ENCODE measurements around the gene CDC6.

Gene CDC6

GRCh38 chr17:40295488-40296436, 8.1 kb downstream of the CDC6 start:
- no peak for TF ChIP-seq ZNF561 (tag by site-specific recombination; IDR thresholded peaks at IDR 0.05; ENCODE audit: borderline replicate concordance)
- TF ChIP-seq ZNF19 (tag by site-specific recombination; IDR thresholded peaks at IDR 0.05; ENCODE audit: low read depth) = no peak
- TF ChIP-seq ZNF169 (tag by site-specific recombination; IDR thresholded peaks at IDR 0.05) = no peak
- TF ChIP-seq ZIC2 (tag by site-specific recombination; IDR thresholded peaks at IDR 0.05) = peak; percentile 100
- TF ChIP-seq ZNF792 (tag by site-specific recombination; IDR thresholded peaks at IDR 0.05) = no peak
- TF ChIP-seq ZNF423 (tag by site-specific recombination; IDR thresholded peaks at IDR 0.05) = peak; percentile 72; the same call in 1 of the 2 replicates
- TF ChIP-seq WT1 (tag by site-specific recombination; IDR thresholded peaks at IDR 0.05) = peak; percentile 71
- TF ChIP-seq ZNF600 (tag by site-specific recombination; IDR thresholded peaks at IDR 0.05) = 0 out of 2 replicates have a peak, but pooled peaks have one; percentile 11
- TF ChIP-seq FEZF1 (tag by site-specific recombination; IDR thresholded peaks at IDR 0.05) = peak; percentile 25; the same call in 1 of the 2 replicates
- TF ChIP-seq ZNF664 (tag by site-specific recombination; IDR thresholded peaks at IDR 0.05) = no peak
- TF ChIP-seq, protein P1, sequence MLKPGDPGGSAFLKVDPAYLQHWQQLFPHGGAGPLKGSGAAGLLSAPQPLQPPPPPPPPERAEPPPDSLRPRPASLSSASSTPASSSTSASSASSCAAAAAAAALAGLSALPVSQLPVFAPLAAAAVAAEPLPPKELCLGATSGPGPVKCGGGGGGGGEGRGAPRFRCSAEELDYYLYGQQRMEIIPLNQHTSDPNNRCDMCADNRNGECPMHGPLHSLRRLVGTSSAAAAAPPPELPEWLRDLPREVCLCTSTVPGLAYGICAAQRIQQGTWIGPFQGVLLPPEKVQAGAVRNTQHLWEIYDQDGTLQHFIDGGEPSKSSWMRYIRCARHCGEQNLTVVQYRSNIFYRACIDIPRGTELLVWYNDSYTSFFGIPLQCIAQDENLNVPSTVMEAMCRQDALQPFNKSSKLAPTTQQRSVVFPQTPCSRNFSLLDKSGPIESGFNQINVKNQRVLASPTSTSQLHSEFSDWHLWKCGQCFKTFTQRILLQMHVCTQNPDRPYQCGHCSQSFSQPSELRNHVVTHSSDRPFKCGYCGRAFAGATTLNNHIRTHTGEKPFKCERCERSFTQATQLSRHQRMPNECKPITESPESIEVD (tag by site-specific recombination; IDR thresholded peaks at IDR 0.05) = peak; percentile 57
- TF ChIP-seq ZSCAN23 (tag by site-specific recombination; IDR thresholded peaks at IDR 0.05) = no peak
- no peak for TF ChIP-seq ZNF398 (tag by site-specific recombination; IDR thresholded peaks at IDR 0.05)
- 0 out of 2 replicates have a peak, but pooled peaks have one; percentile 25 for TF ChIP-seq SP7 (tag by site-specific recombination; IDR thresholded peaks at IDR 0.05)
- TF ChIP-seq ZSCAN18 (tag by site-specific recombination; IDR thresholded peaks at IDR 0.05) = no peak
- POLR2A ChIA-PET = interaction anchor here (0.7 to 1.2 kb wide), 2 partner anchors 8 to 86 kb away, joined by 3 read pairs; no protein-coding TSS in a partner anchor
- Histone ChIP-seq H3K9me3 (ENCODE audit: control insufficient read depth, insufficient read depth, low read depth, low read length) (no peaks in the 10 kb centered on the region), H3K4me3 (ENCODE audit: low read depth, low read length) (no peak overlapping the region), H3K36me3 (ENCODE audit: control insufficient read depth in 2 of 2, insufficient read depth in 1 of 2, low read length in 2 of 2) (peaks cover 94 to 97% of the 10 kb centered on the region in 2 experiments), H3K27ac (ENCODE audit: extremely low read depth, low read depth, low read length) (no peak overlapping the region), H3K4me1 (ENCODE audit: control insufficient read depth, insufficient read depth, low read length) (no peaks in the 10 kb centered on the region)
- CTCF ChIA-PET = interaction anchor here (0.7 to 6.7 kb wide), 13 partner anchors 9 to 264 kb away, joined by 3 to 55 read pairs (median 4); partner anchors contain the start of gene WIPF2

- Histone ChIP-seq H3K9me3 (ENCODE audit: control insufficient read depth, insufficient read depth, low read depth, low read length) (no peaks in the 10 kb centered on the region), H3K27ac (ENCODE audit: extremely low read depth, low read depth, low read length) (no peak overlapping the region), H3K4me3 (ENCODE audit: low read depth, low read length) (no peak overlapping the region), H3K36me3 (ENCODE audit: control insufficient read depth in 2 of 2, insufficient read depth in 1 of 2, low read length in 2 of 2) (peaks cover 96 to 100% of the 10 kb centered on the region in 2 experiments), H3K4me1 (ENCODE audit: control insufficient read depth, insufficient read depth, low read length) (no peaks in the 10 kb centered on the region)
- no peak for TF ChIP-seq INSM2 (tag by site-specific recombination; IDR thresholded peaks at IDR 0.05)
- POLR2A ChIA-PET = interaction anchor here (1.1 to 1.2 kb wide), 2 partner anchors 9 to 12 kb away, joined by 3 to 4 read pairs; partner anchors contain the start of gene RARA
- CTCF ChIA-PET = interaction anchor here (0.5 to 16.6 kb wide), 5 partner anchors 20 to 95 kb away, joined by 3 to 453 read pairs (median 6); partner anchors contain the start of gene GJD3
Observed at GRCh38 chr17:40297511-40297910, 9.8 kb downstream of the CDC6 start.

All from HEK293 (cell line).